HuH-7 (cell line): ENCODE results near the gene CPEB3.

Experiments used
- DNase-seq: peaks from one replicate; pipeline ENCODE4 v3.0.0; 2011; ENCODE audit warnings: low spot score

CPEB3 gene

GRCh38 chr10:92103376-92104090 lies 187.3 kb downstream of the CPEB3 start:
- DNase-seq = no peak

GRCh38 chr10:92102601-92103213 lies 188.2 kb downstream of the CPEB3 start:
- DNase-seq = no peak

- DNase-seq = no peak
These were observed 195.9 kb downstream of the CPEB3 start for GRCh38 chr10:92094960-92095359.

- DNase-seq = no peak
These were observed 198.9 kb downstream of the CPEB3 start for GRCh38 chr10:92091965-92092364.

- DNase-seq = peak; percentile 66
These were observed 203.0 kb downstream of the CPEB3 start for GRCh38 chr10:92087750-92088395.

GRCh38 chr10:92082583-92083280 lies 208.1 kb downstream of the CPEB3 start:
- DNase-seq = no peak

GRCh38 chr10:92081641-92082040 lies 209.2 kb downstream of the CPEB3 start:
- no peak for DNase-seq

- no peak for DNase-seq
These were observed 210.6 kb downstream of the CPEB3 start for GRCh38 chr10:92080244-92080643.

GRCh38 chr10:92079003-92079402 lies 211.9 kb downstream of the CPEB3 start:
- no peak for DNase-seq

- DNase-seq = no peak
These were observed 214.2 kb downstream of the CPEB3 start for GRCh38 chr10:92076722-92077121.

GRCh38 chr10:92075829-92076228 lies 215.0 kb downstream of the CPEB3 start:
- DNase-seq = no peak

- no peak for DNase-seq
These were observed 216.6 kb downstream of the CPEB3 start for GRCh38 chr10:92074126-92074887.

GRCh38 chr10:92068900-92069299 lies 222.0 kb downstream of the CPEB3 start:
- DNase-seq = no peak

- no peak for DNase-seq
These were observed 224.5 kb downstream of the CPEB3 start for GRCh38 chr10:92066386-92066785.

- DNase-seq = no peak
These were observed 226.4 kb downstream of the CPEB3 start for GRCh38 chr10:92064506-92064905.

GRCh38 chr10:92062273-92062672 lies 228.6 kb downstream of the CPEB3 start:
- no peak for DNase-seq

- no peak for DNase-seq
These were observed 236.1 kb downstream of the CPEB3 start for GRCh38 chr10:92054807-92055206.

GRCh38 chr10:92052741-92053140 lies 238.1 kb downstream of the CPEB3 start:
- no peak for DNase-seq

- no peak for DNase-seq
These were observed 238.8 kb downstream of the CPEB3 start for GRCh38 chr10:92052088-92052487.

GRCh38 chr10:92047215-92047614 lies 243.7 kb downstream of the CPEB3 start:
- DNase-seq = no peak

GRCh38 chr10:92045641-92046106 lies 245.2 kb downstream of the CPEB3 start:
- DNase-seq = no peak

- DNase-seq = no peak
These were observed 248.3 kb downstream of the CPEB3 start for GRCh38 chr10:92042541-92042940.
